Measurements from ENCODE around the gene HDAC4.

HDAC4 gene

DNA sequence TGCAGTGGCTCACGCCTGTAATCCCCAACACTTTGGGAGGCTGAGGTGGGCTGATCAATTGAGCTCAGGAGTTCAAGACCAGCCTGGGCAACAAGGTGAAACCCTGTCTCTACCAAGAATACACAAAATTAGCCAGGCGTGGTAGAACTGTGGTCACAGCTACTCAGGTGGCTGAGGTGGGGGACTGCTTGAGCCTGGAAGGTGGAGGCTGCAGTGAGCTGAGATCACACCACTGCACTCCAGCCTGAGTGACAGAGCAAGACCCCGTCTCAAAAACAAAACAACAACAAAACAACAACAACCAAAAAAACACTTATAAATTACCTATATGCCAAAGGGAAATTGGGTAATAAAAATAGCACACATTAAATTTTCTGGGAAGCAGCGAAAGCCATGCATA lies 141.6 kb downstream of the HDAC4 start:
- no peak for DNase-seq (ENCODE audit: low read depth)
- no peak overlapping the region for H3K4me3 ChIP-seq (ENCODE audit: control insufficient read depth, low read depth, low read length)
- no peak for TF ChIP-seq CTCF (IDR thresholded peaks at IDR 0.05; ENCODE audit: control insufficient read depth, insufficient read depth, low read depth, low read length, missing control alignments)

DNA sequence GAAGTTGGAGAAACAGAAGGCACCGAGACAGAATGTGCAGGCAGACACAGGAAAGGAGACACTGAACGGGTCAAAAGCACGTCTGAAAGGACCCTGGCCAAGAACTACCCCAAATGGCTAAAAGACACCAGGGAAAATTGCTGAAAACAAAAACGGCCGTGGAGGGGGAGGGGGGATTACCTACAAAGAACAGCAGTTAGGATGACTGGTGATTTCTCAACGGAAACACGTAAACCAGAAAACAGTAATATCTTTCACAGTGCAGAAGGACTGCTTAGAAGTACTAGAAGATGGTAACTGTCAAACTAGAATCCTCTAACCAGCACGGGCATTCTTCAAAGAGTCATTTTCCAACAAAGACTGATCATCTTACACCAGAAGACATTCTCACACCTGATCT lies 142.6 kb downstream of the HDAC4 start:
- no peak for TF ChIP-seq CTCF (IDR thresholded peaks at IDR 0.05; ENCODE audit: control insufficient read depth, insufficient read depth, low read depth, low read length, missing control alignments)
- no peak overlapping the region for H3K4me3 ChIP-seq (ENCODE audit: control insufficient read depth, low read depth, low read length)
- no peak for DNase-seq (ENCODE audit: low read depth)

- DNase-seq (ENCODE audit: low read depth), result peak; percentile 67
- TF ChIP-seq CTCF (IDR thresholded peaks at IDR 0.05; ENCODE audit: control insufficient read depth, insufficient read depth, low read depth, low read length, missing control alignments), result no peak
- no peak overlapping the region for H3K4me3 ChIP-seq (ENCODE audit: control insufficient read depth, low read depth, low read length)
These were observed 143.3 kb downstream of the HDAC4 start for GRCh38 chr2:239257511-239257937.

DNA sequence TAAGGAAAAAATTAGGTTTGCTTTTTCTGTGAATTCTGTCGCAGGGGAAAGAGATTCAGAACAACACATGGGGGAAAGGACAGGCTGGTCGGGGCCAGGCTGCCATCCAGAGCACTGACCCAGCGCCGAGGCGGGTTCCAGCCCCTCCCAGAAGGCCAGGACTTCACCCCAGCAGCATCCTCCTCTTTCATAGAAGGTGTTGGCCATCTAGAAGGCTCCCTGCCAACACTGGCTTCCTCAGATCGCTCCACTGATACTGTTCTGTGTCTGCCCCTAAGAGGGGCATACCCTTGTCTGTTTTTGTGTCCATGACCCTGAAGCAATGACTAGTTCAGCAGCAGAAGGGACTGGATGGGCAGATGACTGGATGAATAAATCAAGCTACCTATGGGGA lies 144.5 kb downstream of the HDAC4 start:
- TF ChIP-seq CTCF (IDR thresholded peaks at IDR 0.05; ENCODE audit: control insufficient read depth, insufficient read depth, low read depth, low read length, missing control alignments), result no peak
- H3K4me3 ChIP-seq (ENCODE audit: control insufficient read depth, low read depth, low read length), result no peak overlapping the region
- no peak for DNase-seq (ENCODE audit: low read depth)

DNA sequence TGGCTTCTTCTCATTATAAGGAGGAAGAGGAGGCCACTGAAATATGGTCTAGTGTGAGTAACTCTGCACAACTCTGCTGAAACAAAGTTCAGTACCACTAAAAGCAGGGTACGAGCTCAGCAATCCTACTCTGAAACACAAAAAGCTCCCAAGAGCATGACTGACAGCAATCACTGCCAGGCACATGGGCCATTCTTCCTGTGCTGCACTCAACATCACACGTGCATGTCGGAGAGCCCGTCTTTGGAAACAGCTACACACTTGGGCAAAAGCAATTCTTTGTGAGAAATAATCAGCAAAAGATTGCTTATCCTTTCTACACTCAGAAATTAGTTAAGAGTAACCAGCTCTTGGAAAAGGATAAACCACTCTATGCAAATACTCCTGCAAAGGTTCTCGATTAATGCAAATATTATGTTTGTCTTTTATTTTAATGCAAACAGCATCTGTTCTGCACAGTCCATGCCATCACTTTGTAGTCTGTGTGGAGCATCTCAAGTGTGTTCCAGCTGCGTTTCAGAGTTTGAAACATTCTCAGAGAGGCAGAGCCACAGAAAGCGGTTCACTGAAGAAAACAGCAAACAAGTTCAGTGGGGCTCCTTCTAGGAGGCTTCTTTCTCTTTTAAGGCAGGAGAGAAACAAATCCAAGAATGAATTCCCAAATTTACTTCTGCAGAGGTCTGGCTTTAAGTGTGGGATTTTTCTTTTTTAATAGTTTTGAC lies 145.0 kb downstream of the HDAC4 start:
- DNase-seq (ENCODE audit: low read depth), result no peak
- H3K4me3 ChIP-seq (ENCODE audit: control insufficient read depth, low read depth, low read length), result no peak overlapping the region
- no peak for TF ChIP-seq CTCF (IDR thresholded peaks at IDR 0.05; ENCODE audit: control insufficient read depth, insufficient read depth, low read depth, low read length, missing control alignments)

DNA sequence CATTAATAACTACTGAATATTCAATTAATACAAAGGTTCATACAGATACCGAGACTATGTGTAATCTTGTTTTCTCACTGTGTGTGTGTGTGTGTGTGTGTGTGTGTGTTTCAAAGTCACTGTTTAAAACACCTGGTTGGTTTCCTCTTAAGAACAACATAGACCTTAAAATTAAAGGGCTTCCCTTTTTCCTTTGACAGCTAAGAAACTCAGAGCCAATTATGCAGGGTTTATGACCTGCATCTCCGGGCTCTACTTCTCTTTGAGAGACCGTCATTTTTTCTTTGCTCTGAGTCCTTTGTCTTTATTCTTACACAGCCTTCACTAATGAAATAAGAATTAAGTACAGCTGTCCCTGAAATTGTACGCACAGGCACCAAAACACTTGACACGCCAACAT lies 145.6 kb downstream of the HDAC4 start:
- DNase-seq (ENCODE audit: low read depth), result no peak
- no peak for TF ChIP-seq CTCF (IDR thresholded peaks at IDR 0.05; ENCODE audit: control insufficient read depth, insufficient read depth, low read depth, low read length, missing control alignments)
- no peak overlapping the region for H3K4me3 ChIP-seq (ENCODE audit: control insufficient read depth, low read depth, low read length)

Data from AG09309 (cell line).